Fibroblast of villous mesenchyme (primary cell): ENCODE results near the gene IL4R. TPM values are rescaled to one million over a fixed set of nuclear protein-coding genes. Genes with fewer than 3 reads are reported as not detected.

Experiments used
- DNase-seq: peaks from one replicate; pipeline ENCODE4 v3.0.0-alpha.2; 2010; ENCODE audit warnings: low read depth
- H3K4me3 ChIP-seq: 2 replicates; pipeline ENCODE4 v1.5.1; 2011; ENCODE audit warnings: low read depth, mild to moderate bottlenecking, low read length
- CTCF ChIP-seq: IDR thresholded peaks from 2 replicates; pipeline ENCODE4 v1.5.1; 2012; ENCODE audit warnings: low read depth, mild to moderate bottlenecking, low read length; ENCODE audit not compliant: insufficient read depth
- total RNA-seq: library from RNA; depleted of rRNA; stranded (reverse); fragments of >200 nt; gene quantifications from 2 replicates; pipeline ENCODE4 v1.2.3, GENCODE V29; 2012

The IL4R gene
- total RNA-seq, 1 donor = 25.0 TPM

- TF ChIP-seq CTCF = no peak
- H3K4me3 ChIP-seq = no peak overlapping the region
- no peak for DNase-seq
These were observed 97.0 kb downstream of the IL4R start for GRCh38 chr16:27410761-27411160.

GRCh38 chr16:27413956-27414355 lies 100.2 kb downstream of the IL4R start:
- no peak overlapping the region for H3K4me3 ChIP-seq
- DNase-seq = no peak
- no peak for TF ChIP-seq CTCF

Other genes with a start within 250 kb of the IL4R start
- not detected in 2 replicates for gene C16orf82, start 247.0 kb upstream of the IL4R start, total RNA-seq
- 3.2 and 3.9 TPM in 2 replicates for gene KDM8, start 110.4 kb upstream of the IL4R start, total RNA-seq
- 60.2 and 69.1 TPM in 2 replicates for gene NSMCE1, start 45.2 kb upstream of the IL4R start, total RNA-seq
- 0.43 and 1.9 TPM in 2 replicates for gene IL21R, start 88.2 kb downstream of the IL4R start, total RNA-seq
- gene GTF3C1, start 235.9 kb downstream of the IL4R start, total RNA-seq = 97.0 and 101 TPM in 2 replicates
- gene KATNIP, start 236.2 kb downstream of the IL4R start, total RNA-seq = 25.1 and 25.5 TPM in 2 replicates